A549 (cell line): ENCODE measurements around the gene MED12L. TPM values are rescaled to one million over a fixed set of nuclear protein-coding genes. Genes with fewer than 3 reads are reported as not detected.

ENCODE experiments used
- ATAC-seq, 2 experiments: fragments of 200-7000 bp in 1 of 2; fragments of >200 bp in 1 of 2; cut with Nextera tagmentation in 1 of 2; cut with Tn5 transposase in 1 of 2; 3 replicates each; pipeline versions ENCODE4 v1.8.0 to v1.9.1; 2018 to 2020; ENCODE audit warnings: mild to moderate bottlenecking in 1 of 2, moderate library complexity in 1 of 2
- CTCF ChIA-PET: fragments of 300-600 bp; sonication (Branson Sonifier 250); formaldehyde crosslinking; extraction: SDS; loops from one replicate; lab custom pipeline; 2021; ENCODE audit warnings: antibody characterized with exemption, inconsistent platforms; lab: Yijun Ruan, JAX
- POLR2A ChIA-PET: fragments of 350-600 bp; formaldehyde crosslinking; extraction: SDS; loops from one replicate; lab custom pipeline; 2021; ENCODE audit warnings: antibody characterized with exemption, inconsistent platforms; lab: Yijun Ruan, JAX
- DNase-seq, 2 experiments: peaks; one replicate each; pipeline versions ENCODE4 v3.0.0 to v3.0.0-alpha.2; 2011 to 2016; ENCODE audit warnings: low read depth in 1 of 2, low spot score in 1 of 2
- FAIRE-seq: peaks from 2 replicates; lab custom pipeline; 2011; peaks lifted over from hg19 to GRCh38; lab: Jason Lieb, UNC
- H3K27ac ChIP-seq, 2 experiments: fragments of >200 bp; sonication (Bioruptor Twin); formaldehyde crosslinking; 3 replicates each; pipeline ENCODE4 v1.5.1; 2016 to 2017
- H3K4me1 ChIP-seq: fragments of >200 bp; sonication (Bioruptor Twin); formaldehyde crosslinking; 3 replicates; pipeline ENCODE4 v1.6.1; 2016
- H3K4me2 ChIP-seq: fragments of >200 bp; sonication (Bioruptor Twin); formaldehyde crosslinking; 3 replicates; pipeline ENCODE4 v1.6.1; 2016
- H3K4me3 ChIP-seq: fragments of >200 bp; sonication (Bioruptor Twin); formaldehyde crosslinking; 3 replicates; pipeline ENCODE4 v1.5.1; 2016
- H3K9me3 ChIP-seq: fragments of >200 bp; sonication (Bioruptor Twin); formaldehyde crosslinking; 3 replicates; pipeline ENCODE4 v1.6.1; 2016
- BHLHE40 ChIP-seq: IDR thresholded peaks from 2 replicates; pipeline ENCODE4 v1.6.1; 2012; ENCODE audit warnings: low read depth, low read length, inconsistent platforms
- CEBPB ChIP-seq, 2 experiments: fragments of >200 bp in 1 of 2; sonication (Bioruptor Twin) in 1 of 2; formaldehyde crosslinking in 1 of 2; IDR thresholded peaks; 2 replicates each; pipeline ENCODE4 v1.6.1; 2012 to 2016
- CHD4 ChIP-seq: fragments of 200-600 bp; sonication (generic); IDR thresholded peaks from 2 replicates; pipeline ENCODE4 v1.6.1; 2016; ENCODE audit warnings: antibody characterized with exemption, mild to moderate bottlenecking, borderline replicate concordance
- EHF ChIP-seq: fragments of 250-450 bp; sonication (Bioruptor Pico); IDR thresholded peaks from 2 replicates; pipeline ENCODE4 v1.5.0; 2020; ENCODE audit warnings: mild to moderate bottlenecking
- ESRRA ChIP-seq: fragments of 150-350 bp; IDR thresholded peaks from 2 replicates; pipeline ENCODE4 v1.6.1; 2014; ENCODE audit warnings: mild to moderate bottlenecking, low read length, borderline replicate concordance
- FOSB ChIP-seq: fragments of 250-450 bp; sonication (Bioruptor Pico); IDR thresholded peaks from 2 replicates; pipeline ENCODE4 v1.5.0; 2020; ENCODE audit warnings: mild to moderate bottlenecking, moderate library complexity
- FOSL2 ChIP-seq, 2 experiments: fragments of 450-650 bp in 1 of 2; fragments of >200 bp in 1 of 2; sonication (Bioruptor Twin) in 1 of 2; formaldehyde crosslinking; IDR thresholded peaks; 2 replicates each; pipeline versions ENCODE4 v1.5.0 to v1.6.1; 2016 to 2020; ENCODE audit warnings: mild to moderate bottlenecking in 1 of 2, moderate library complexity in 1 of 2
- FOXS1 ChIP-seq: fragments of 250-450 bp; sonication (Bioruptor Pico); IDR thresholded peaks from 2 replicates; pipeline ENCODE4 v1.5.0; 2020; ENCODE audit warnings: mild to moderate bottlenecking, moderate library complexity
- HMGXB4 ChIP-seq: fragments of 250-450 bp; sonication (Bioruptor Pico); IDR thresholded peaks from 2 replicates; pipeline ENCODE4 v1.5.0; 2021; ENCODE audit warnings: mild to moderate bottlenecking, moderate library complexity, borderline replicate concordance
- HOXB13 ChIP-seq: fragments of 250-450 bp; sonication (Bioruptor Pico); IDR thresholded peaks from 2 replicates; pipeline ENCODE4 v1.5.0; 2020; ENCODE audit warnings: low read depth, mild to moderate bottlenecking, moderate library complexity
- HOXB5 ChIP-seq: fragments of 250-450 bp; sonication (Bioruptor Pico); IDR thresholded peaks from 2 replicates; pipeline ENCODE4 v1.5.0; 2020; ENCODE audit warnings: mild to moderate bottlenecking, moderate library complexity
- KDM5A ChIP-seq: fragments of 200-600 bp; sonication (generic); IDR thresholded peaks from 2 replicates; pipeline ENCODE4 v1.6.1; 2016; ENCODE audit warnings: antibody characterized with exemption, mild to moderate bottlenecking
- MAZ ChIP-seq: fragments of 150-350 bp; IDR thresholded peaks from 2 replicates; pipeline ENCODE4 v1.6.1; 2014; ENCODE audit warnings: antibody characterized with exemption, low read depth, low read length, borderline replicate concordance
- NPAS2 ChIP-seq: fragments of 250-450 bp; sonication (Bioruptor Pico); IDR thresholded peaks from 2 replicates; pipeline ENCODE4 v1.8.0; 2022; ENCODE audit warnings: mild to moderate bottlenecking, moderate library complexity, borderline replicate concordance
- PBX3 ChIP-seq: IDR thresholded peaks from 2 replicates; pipeline ENCODE4 v1.6.1; 2012
- PHF8 ChIP-seq: fragments of 200-600 bp; sonication (generic); IDR thresholded peaks from 2 replicates; pipeline ENCODE4 v1.6.1; 2016; ENCODE audit warnings: low read depth, mild to moderate bottlenecking, antibody characterized with exemption, moderate library complexity, borderline replicate concordance
- RAD21 ChIP-seq, 2 experiments: fragments of >200 bp in 1 of 2; sonication (Bioruptor Twin) in 1 of 2; formaldehyde crosslinking in 1 of 2; IDR thresholded peaks in 1 of 2; conservative IDR thresholded peaks in 1 of 2; 2 replicates in 1 of 2; 3 replicates in 1 of 2; pipeline ENCODE4 v1.6.1; 2012 to 2018; ENCODE audit warnings: inconsistent platforms in 1 of 2
- SMC3 ChIP-seq: fragments of >200 bp; sonication (Bioruptor Twin); formaldehyde crosslinking; IDR thresholded peaks from 3 replicates; pipeline ENCODE4 v1.6.1; 2018; ENCODE audit warnings: inconsistent platforms
- TP53 ChIP-seq: fragments of 250-450 bp; sonication (Bioruptor Pico); IDR thresholded peaks from 2 replicates; pipeline ENCODE4 v1.5.0; 2021; ENCODE audit warnings: mild to moderate bottlenecking, moderate library complexity
- WGBS: methylation state at CpG from one replicate; pipeline ENCODE4 v1.1.6; 2017; ENCODE audit errors: missing lambda C conversion rate; 5-methylcytosine and 5-hydroxymethylcytosine counted together
- polyA plus RNA-seq, 4 experiments: library from polyadenylated mRNA; depleted of rRNA in 3 of 4; stranded (reverse); fragments of >200 nt; fragmentation: RNase III in 1 of 4; extraction: RNeasy Plus Mini Kit Qiagen cat#74134 plus additional on column Dnase treatment in 1 of 4; gene quantifications; 2 replicates in 3 of 4; 3 replicates in 1 of 4; pipeline ENCODE4 v1.2.3, GENCODE V29; 2011 to 2017
- TF ChIP-seq, protein P1 (sequence below): fragments of 250-450 bp; sonication (Bioruptor Pico); IDR thresholded peaks from 2 replicates; pipeline ENCODE4 v1.5.0; 2020; ENCODE audit warnings: low read depth, mild to moderate bottlenecking, moderate library complexity

The MED12L gene
- polyA plus RNA-seq, 2 of the 4 experiments (the other 2 are of a cell fraction): 0.32 to 0.63 TPM

- Histone ChIP-seq H3K9me3 (no peaks in the 10 kb centered on the region), H3K4me1 (no peaks in the 10 kb centered on the region), H3K4me2 (no peak overlapping the region), H3K4me3 (no peak overlapping the region), H3K27ac (no peak overlapping the region)
- CTCF ChIA-PET: interaction anchor here (2.5 kb wide), 1 partner anchor 14 kb away, joined by 12 read pairs; the partner anchor contains the start of gene MED12L
- TF ChIP-seq EHF (CRISPR knock-in tag) (no peak), NPAS2 (CRISPR knock-in tag) (no peak), FOSL2 (IDR thresholded peaks at IDR 0.05) (no peak), FOSL2 (CRISPR knock-in tag; IDR thresholded peaks at IDR 0.05) (no peak), CHD4 (no peak), SMC3 (no peak), BHLHE40 (no peak), MAZ (no peak), HOXB5 (CRISPR knock-in tag) (no peak), ESRRA (no peak), RAD21 (conservative IDR thresholded peaks at IDR 0.05 in 1 of 2, IDR thresholded peaks at IDR 0.05 in 1 of 2) (no peak), PBX3 (no peak)
- TF ChIP-seq, protein P1, sequence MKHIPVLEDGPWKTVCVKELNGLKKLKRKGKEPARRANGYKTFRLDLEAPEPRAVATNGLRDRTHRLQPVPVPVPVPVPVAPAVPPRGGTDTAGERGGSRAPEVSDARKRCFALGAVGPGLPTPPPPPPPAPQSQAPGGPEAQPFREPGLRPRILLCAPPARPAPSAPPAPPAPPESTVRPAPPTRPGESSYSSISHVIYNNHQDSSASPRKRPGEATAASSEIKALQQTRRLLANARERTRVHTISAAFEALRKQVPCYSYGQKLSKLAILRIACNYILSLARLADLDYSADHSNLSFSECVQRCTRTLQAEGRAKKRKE (CRISPR knock-in tag): no peak
- ATAC-seq: no peak
- 17% methylated on average over 1 of the region's 1 CpG for WGBS
- FAIRE-seq: no peak
- no peak for DNase-seq
- POLR2A ChIA-PET: no interaction called here
Observed at GRCh38 chr3:151100076-151100475, 14.6 kb downstream of the MED12L start.

DNA sequence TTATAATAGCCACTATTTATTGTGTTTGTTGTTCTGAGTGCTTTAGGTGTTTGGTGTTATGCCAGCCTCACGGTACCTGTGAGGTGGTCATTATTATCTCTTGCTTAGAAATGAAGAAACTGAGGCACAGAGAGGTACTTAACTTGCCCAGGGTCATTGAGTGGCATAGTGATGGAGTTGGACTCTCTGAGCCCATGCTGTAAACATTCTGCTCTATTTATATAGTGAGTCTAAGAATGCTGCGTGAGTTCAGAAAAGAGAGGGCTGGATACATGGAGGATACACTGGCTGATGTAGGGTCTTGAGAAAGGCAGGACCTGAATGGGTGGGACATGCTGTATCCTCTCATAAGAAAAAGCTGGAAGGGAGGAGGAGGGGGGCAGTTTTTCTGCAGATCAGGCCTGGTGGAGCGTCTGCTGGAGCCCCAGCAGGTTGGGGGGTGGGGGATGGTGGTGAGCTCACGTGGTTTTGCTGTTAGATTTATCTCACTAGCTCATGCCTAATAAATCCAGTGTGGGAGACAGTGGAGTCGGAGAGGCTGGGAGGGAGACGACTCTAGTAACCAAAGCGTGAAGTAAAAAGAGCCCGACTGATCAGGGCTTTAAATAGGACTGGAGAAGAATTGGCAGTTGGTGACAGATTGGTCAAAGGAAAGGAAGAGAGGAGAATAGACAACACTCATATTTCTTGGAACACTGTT is 16.0 kb downstream of the MED12L start:
- TF ChIP-seq BHLHE40: no peak
- TF ChIP-seq PHF8: no peak
- TF ChIP-seq FOXS1: no peak
- TF ChIP-seq HOXB13 (CRISPR knock-in tag): no peak
- TF ChIP-seq TP53 (CRISPR knock-in tag): no peak
- no peak for TF ChIP-seq CEBPB (IDR thresholded peaks at IDR 0.05)
- no peak for TF ChIP-seq KDM5A
- no peak for TF ChIP-seq HMGXB4 (CRISPR knock-in tag)
- TF ChIP-seq, protein P1 (CRISPR knock-in tag): no peak
- no peak for TF ChIP-seq FOSB
- TF ChIP-seq, all 56 proteins: peak for 0
- H3K4me3 ChIP-seq: no peak overlapping the region
- ChIA-PET POLR2A (no interaction called here), CTCF (interaction anchor here (0.6 to 1.3 kb wide), 3 partner anchors 10 to 19 kb away, joined by 3 to 4 read pairs (median 4); no protein-coding TSS in a partner anchor)
- no peak overlapping the region for H3K27ac ChIP-seq
- H3K4me1 ChIP-seq: no peaks in the 10 kb centered on the region
- DNase-seq (no peak), FAIRE-seq (no peak), ATAC-seq (no peak)
- H3K9me3 ChIP-seq: no peaks in the 10 kb centered on the region
- 45% methylated on average over 8 of the region's 8 CpGs for WGBS
- no peak overlapping the region for H3K4me2 ChIP-seq
